HG02763 (cell line): Measurements from ENCODE around the gene HOXA3.
A peak's percentile ranks its signal among the peaks of the same experiment; 100 is the strongest.

ENCODE experiments used
- ATAC-seq: cut with Tn5 transposase; IDR thresholded peaks from one replicate; pipeline ENCODE4 v1.9.1; 2021; ENCODE audit warnings: mild to moderate bottlenecking, moderate library complexity; ENCODE audit not compliant: unreplicated experiment

Gene HOXA3

DNA sequence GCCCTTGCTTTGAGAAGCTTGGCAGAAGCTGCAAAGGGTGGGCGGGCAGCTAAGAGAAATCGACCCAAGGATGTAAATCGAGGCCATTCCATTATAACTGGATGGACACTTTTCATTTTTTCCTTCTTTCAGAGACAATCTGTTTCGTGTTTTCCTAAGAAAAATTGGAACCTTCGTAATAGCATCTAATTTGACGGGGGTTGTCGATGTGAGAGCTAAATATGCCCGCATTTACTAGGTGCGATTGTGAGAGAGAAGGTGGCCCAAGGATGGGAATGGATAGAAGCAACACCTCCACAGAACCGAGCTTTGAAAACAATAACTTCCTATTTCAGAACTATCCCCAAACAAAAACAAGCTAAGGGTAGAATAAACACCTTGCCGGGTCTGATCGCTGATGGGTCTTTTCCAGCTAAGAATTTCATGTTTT, 21.0 kb downstream of the HOXA3 start:
- no peak for ATAC-seq

DNA sequence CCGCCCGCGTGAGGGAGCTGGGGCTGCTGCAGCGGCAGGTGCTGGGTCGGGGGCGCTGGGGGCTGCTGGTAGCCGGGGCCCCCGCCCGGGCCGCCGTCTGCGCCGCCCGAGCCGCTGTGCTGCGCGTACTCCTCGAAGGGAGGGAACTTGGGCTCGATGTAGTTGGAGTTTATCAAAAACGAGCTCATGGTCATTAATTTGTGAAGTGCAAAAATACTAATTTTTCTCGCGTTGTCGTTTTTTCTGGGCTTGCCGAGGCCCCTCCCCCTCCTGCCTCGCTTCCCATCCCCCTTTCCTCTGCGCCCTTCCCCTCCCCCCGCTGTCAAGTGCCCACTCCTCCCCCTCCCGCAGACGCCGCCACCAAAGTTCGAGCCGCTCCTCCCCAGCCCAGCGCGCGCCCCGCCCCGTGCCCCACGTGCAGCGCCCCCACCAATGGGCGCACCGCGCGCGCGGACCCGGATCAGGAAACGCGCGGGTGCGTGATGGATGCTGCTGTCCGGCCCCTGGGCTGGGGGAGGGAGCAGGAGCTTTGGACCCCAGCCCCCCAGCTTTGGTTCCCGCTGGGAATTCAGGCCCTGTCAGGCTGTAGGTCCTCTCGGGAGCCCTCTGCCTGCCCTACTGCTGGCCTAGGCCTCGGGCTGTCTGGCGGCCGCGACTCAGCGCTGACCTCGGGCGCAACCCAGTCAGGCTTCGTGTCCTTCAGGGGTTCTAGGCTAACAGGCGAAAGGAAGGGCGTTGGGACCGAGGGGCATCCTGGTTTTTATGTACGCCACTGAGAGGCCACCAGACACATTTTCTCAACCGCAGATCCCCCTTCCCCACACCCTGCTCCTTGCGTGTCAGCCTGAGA, 21.6 kb downstream of the HOXA3 start, which contains the start of gene HOXA4:
Gene HOXA4, minus strand, starts transcription at position 218 of the 850 bp plus-strand sequence. Its CDS starts 24 bp downstream, at position 194.
- ATAC-seq: peak; percentile 68

DNA sequence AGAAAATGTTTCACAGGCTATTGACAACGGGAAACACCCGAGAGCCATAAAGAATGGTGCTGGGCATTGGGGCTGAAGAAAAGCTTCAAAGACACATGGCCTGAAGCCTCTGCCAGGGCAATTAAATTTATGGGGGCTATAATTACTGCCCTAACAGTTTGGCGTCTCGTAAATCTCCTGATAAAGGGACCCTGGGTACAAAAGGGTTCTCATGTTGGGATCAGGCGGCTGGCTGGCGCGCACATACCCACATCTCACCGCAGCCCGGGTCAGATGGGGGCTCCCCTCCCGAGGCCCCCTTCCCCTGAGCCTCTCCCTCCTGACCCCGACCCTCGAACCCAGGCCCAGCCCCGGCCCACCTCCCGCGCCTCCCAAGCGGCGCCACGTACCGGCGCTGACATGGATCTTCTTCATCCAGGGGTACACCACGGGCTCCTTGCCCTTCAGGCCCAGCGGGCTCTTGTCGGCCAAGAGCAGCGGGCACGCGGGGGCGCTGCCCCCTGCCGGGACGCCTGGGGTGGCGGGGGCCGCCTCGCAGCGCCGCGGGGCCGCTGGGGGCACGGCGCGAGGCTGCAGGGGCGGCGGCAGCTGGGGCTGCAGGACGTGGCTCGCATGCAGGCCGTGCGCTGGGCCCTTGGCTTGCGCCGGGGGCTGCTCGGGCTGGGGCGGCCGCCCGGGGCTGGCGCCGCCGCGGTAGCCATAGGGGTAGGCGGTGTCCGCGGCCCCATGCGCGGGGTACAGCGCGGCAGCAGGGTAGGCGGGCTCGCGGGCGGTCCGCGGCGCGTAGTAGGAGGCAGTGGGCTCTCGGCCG, 22.4 kb downstream of the HOXA3 start:
- ATAC-seq: no peak

DNA sequence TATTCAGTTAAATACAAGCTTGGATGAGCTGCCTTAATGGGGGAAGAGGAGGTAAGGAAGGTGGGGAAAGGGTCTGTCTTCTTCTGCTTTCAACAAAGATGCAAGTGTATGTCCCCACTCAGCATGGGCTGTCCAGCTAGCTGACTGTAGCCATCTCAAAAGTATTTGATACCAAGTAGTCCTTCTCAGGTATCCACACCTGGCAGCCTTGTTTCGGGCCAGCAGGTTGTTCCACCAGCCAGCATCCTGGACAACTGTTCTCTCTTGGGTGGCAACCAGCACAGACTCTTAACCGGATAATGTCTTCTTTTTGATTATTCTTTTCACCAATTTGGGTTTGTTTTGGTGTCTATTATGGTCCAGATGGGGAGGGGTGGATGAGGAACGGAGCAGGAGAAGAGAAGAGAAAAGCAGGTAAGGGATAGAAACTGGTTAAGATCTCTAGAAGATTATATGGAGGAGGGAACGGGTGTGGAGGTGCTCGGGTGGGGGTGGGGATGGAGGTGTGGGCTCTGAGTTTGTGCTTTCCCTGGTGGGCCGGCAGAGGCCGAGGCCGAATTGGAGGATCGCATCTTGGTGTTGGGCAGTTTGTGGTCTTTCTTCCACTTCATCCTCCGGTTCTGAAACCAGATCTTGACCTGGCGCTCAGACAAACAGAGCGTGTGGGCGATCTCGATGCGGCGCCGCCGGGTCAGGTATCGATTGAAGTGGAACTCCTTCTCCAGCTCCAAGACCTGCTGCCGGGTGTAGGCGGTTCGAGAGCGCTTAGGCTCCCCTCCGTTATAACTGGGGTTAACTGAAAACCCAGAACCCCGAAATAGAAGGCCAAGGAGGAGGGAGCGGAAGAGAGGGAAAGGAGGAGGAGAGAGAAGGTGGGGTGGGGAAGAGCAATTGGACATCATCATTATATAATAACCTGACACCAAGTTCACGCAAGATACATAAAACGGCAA, 23.3 kb downstream of the HOXA3 start:
- ATAC-seq: no peak

DNA sequence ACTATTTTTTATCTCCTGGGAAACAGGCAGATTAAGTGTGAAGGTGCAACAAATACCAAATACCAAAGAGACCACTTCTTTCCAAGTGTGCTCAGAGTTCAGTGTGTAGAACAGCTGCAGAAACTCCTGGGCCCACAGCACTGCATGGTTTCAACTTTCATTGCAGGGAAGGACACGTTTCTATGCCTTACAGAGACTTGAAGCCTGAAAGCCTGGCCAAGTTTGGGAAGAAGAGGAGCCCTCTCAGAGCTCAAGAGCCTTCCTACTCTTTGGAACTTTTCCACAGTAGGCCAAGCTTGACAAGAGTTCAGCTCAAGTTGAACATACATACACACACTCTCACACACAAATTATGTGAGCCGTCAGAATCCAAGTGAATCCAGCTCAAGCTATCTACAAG, 24.3 kb downstream of the HOXA3 start:
- ATAC-seq: no peak

DNA sequence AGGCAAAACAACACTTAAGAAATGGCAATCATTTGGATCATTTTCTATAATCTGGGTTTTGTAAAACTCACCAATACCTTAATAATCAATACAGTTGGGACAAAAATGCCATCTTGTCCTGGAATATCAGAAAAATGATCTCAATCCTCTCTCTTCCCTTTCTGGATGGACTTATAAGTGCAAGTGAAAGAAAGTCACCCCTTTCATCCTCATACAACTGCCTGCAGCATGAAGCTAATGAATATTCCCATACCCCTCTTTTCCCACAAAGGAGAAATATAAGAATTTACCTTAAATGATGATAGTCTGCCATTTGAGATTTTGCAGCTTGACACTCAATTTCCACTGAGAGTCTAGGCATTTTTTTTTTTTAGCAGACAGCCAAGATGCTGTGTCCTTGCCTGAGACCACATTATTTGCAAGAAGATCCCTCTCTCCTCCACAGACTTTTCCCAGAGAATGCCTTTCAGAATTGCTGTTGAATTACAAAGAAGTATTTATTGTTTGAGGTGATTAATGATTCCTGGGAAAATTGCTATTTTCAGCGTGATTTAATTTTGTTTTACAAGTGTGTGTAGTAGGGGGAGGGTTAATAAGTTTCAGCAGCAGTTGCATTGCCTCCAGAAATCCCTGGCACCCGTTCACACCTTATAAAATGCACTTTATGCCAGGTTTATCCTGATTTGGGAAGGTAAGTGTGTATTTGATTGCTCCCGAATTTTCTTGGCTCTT, 25.6 kb downstream of the HOXA3 start:
- no peak for ATAC-seq

DNA sequence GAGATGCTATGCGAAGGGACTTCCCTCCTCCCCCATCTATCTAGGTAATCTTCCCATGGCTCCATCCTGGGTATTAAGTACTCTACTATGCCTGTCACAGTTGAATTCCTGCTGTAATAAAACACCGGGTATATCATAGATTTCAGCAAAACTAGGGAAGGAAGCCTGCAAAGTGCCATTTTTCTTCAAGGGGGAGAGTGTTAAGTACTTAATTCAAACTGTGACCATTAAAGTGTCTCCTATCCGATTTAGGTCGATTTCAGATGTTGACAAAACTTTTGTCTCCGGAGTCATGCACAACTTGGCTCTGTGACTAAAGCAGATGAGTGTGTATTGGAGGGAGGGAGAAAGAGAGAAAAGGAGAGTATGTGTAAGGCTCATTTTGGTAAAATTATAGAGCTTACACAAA, 26.4 kb downstream of the HOXA3 start:
- ATAC-seq: no peak

DNA sequence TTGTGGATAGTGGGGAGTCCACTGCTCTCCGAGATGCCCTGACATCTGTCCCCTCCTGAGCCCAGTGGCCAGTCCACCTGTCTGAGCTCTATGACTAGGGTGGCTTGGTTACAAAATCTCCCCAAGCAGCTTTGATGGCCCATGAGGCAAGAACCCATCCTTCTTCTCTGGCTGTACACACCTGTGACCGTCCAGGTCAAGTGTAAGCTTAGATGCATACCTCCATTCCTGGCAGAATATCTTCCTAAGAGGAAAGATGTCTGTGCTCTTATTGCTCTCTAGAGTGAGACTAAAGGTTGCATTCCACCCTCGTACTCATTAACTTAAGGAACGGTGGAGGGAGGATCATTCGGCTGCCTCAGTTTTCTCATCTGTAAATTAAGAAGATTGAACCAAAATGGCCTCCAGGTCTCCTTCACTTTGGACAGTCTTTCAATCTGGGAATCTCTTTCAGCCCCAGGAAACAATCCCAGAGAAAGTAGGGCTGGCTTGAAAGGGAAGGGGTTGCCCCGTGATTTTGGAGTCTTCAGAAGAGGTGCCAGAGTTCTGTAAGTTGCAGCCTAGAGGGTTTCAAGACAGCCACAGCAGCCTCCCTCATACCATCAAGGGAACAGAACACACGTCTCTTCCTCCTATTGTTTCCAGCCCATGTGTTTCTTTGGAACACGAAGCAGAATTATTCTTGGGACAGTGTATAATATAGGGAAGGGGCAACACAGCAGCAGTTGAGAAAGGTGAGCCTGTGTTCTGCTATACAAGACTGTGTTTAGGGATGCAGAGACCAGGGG, 27.3 kb downstream of the HOXA3 start:
- ATAC-seq: no peak

DNA sequence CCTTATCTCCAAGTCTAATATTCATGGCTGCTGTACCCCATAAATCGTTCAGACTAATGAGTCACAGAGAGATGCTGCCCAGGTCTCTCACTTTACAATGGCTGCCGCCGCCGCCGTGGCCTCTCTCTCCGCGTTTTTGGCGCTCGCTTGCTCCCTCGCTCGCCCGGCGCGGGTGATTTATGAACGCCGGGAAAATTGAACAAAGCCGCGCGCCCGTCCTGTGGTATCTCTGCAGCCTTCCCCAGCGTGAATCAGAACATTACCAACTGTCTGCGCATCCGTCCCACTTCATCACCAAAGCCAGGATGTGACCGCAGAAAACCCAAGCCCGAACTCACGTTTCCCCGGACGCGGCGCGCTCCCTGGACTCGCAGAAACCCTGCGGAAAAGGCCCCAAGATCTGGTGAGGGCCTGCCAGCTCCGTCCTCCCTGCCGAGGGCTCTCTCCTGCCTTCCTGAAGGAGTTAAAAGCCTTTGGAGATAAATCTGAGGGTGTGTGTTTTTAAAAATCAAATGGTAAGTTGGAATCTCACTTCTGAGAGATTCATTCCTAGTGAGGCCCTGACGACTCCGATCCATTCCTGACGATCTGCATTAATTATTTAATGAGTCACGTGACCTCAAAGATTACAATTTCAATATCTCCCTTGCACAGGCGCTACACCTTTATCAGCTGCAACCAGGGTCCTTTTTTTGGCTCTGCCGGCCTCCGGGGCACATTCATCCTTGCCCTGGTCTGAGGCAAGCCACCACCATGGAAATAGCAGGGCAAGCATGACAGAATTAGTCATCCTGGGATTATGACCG, 28.1 kb downstream of the HOXA3 start:
- ATAC-seq: no peak

DNA sequence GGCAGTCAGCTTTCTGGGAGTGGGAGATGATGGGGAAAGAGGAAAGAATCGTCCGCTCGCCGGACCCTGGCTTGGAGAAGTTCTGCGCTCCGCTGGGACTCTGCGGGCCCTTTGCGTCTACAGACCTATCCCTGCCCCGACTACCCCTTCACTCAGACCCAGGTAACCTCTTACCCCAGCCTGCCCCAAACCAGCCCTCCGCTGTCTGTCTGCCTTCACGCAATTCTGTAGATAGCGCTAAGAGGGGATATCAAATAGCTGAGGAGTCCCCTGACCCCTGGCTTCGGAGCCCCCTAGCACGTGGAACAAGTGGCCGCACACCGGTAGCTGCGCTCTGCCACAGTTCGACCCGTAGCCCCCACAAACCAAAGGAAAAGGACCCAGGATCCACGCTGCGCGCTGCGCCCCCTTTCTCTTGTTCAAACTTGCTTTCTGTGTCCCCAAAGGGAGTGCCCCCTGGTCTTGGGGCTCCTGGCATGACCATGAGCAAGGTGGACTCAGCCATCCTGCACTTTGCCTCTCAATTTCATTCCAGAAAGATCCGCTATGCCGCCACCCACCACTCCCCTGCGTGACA, 28.8 kb downstream of the HOXA3 start:
- no peak for ATAC-seq

DNA sequence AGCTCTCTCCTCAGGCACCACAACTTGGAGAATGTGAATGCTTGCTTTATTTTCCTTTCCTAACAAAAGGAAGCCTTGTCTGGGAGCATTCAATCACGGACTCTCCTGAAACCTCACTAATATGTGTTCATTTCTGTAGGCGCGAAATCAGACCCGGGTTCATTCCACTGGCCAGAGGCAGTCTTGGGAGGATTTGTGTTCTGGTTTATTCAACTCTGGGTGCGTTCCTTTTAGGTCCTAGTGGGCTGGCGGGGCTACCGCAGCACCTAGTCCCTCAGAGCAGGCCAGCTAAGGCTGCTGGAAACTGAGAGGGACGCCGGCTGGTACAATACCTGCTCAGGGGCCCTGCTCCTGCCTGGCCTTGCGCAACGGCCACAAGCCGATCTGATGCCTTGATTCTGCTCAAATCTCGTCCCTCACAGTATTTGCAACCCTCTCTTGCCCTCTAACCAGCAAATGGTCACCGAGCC, 29.3 kb downstream of the HOXA3 start:
- no peak for ATAC-seq

DNA sequence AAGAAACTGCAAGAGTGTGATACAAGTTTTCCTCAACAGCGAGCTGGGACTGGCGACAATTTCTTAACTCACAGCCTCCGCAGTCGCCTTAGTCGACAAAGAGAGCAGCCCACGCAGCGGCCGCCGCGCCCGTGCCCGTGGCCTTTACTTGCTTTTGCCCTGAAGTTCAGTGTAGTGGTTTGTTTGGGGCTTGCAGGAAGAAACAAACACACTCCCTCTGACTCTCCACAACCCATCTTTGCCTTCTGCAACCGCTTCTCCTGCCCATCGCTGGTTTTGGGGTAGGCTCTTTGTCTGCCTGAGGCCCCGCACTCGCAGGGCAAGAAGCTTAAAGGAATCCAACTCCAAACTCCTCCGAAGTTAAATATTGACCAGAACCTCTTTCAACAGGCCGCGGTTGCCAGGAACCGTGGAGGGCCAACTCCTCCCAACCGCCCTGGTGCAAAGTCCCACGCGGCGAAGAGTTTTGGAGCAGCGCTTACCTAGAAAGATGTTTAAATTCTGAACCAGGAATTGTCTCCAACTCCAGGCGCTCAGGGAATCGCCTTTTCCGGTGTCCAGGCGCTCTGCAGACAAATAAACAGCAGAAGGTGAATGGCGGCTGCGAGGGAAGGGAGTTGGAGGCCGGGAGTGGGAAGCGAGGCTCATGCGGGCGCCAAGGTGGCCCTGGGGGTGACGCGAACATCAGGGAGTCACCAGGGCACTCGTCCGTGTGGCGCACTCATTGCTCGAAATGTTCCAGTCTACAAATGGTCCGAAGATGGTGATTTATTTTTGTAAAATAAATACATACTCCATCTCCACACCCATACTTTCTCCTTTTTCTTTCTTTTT, 30.1 kb downstream of the HOXA3 start:
- ATAC-seq: no peak

DNA sequence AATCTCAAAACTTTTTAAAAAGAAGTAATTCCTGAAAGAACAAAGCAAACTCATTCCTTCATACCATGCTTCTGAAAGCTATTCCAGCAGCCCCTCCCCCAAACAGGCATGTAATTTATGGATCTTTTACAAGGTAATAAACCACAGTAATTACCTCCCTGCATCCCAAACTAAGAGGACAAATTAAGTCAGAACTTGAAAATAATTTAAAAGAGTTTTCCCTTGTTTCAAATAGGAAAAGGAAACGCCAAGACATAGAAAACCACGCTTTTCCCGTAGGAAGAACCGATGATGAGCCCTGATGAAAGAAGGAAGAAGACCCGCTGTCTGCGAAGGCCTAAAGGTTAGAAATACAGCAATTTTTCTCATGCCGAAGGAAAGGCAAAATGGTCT, 30.7 kb downstream of the HOXA3 start:
- ATAC-seq: no peak

DNA sequence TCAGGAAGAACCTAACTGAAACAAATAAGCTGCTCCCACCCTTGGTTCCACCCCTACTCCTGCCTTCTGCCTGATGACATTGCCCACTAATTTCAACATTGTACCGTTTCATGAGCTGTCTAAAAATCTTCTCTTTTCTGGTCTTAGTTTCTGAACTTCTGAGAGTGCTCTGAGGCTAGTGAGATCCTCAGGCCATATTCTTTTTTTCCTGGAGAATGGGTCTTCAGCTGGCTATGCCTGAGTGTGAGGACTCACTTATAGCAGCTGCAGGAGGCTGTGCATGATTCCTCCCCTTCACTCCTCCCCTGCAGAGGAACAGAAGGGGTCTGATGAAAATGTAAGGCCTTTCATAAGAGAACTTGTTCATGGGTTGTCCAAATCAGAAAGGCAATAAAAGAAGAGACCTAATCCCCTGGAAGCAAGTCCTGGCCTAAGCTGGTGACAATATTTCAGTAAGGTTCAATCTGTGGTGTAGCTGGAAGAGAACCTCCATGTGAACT, 32.9 kb downstream of the HOXA3 start:
- no peak for ATAC-seq

DNA sequence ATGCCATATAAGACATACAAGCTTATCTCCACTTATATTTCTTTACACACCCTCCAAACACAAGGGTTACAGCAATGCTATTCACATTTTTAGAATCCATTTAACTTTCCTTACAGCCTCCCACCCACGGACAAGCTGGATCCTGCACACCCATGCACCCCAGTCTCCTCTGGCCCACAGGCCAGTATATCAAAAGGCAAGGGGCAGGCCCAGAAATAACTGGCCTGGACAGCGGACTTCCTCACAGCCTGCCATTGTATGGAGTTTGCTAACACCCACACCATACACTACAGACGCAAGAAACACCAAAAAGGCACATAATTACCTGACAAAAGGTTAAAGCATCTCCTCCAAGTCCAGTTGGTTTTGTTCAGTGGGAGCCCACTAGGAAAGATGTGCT, 33.8 kb downstream of the HOXA3 start:
- ATAC-seq: no peak

DNA sequence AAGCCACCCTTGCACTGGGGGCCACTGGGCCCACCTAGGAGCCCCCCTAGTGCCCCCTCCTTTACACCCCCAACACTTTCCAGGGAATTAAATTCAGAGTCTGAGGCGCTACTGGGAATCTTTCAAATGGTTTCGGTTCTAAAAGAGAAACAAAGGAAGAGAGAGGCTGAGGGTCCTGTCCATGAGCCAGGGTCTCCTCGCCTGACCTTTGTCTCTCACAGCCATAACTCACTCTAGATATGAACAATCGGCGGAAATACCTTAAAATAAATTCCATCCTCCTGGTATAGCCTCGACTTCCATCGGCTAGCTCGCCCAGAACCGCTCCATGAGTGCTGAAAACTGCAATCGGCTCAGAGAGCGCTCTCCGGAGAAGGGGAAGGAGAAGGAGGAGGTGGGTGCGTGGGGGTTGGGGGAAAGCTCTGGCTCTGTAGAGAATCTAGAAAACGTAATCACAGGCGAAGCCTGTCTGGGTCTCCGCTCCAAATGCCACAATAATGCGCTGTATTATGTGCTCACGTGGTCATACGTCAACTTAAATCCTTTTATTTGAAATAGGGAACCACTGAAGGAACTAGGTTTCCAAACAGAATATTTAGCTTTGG, 34.4 kb downstream of the HOXA3 start:
- ATAC-seq: no peak
